ENCODE data around the gene PARN. TPM values are rescaled to one million over a fixed set of nuclear protein-coding genes. Genes with fewer than 3 reads are reported as not detected.

Gene PARN
- total RNA-seq, 2 experiments from 2014 or later = 27.4 to 28.2 TPM

GRCh38 chr16:14618566-14618965, 11.5 kb downstream of the PARN start:
- Mint-ChIP-seq H3K27ac (no peak overlapping the region), H3K4me3 (no peak overlapping the region), H3K9me3 (no peaks in the 10 kb centered on the region), H3K4me1 (ENCODE audit: low read depth) (no peaks in the 10 kb centered on the region), H3K36me3 (ENCODE audit: low read depth) (peaks cover 83% of the 10 kb centered on the region), H3K27me3 (no peaks in the 10 kb centered on the region)
- no peaks in the 10 kb centered on the region for H3K27me3 ChIP-seq (ENCODE audit: control insufficient read depth in 1 of 2, insufficient read depth in 2 of 2, low read length in 2 of 2)
- no peak overlapping the region for H3K4me3 ChIP-seq (ENCODE audit: low read length)
- POLR2A ChIA-PET = no interaction called here
- no peaks in the 10 kb centered on the region for H3K4me1 ChIP-seq (ENCODE audit: insufficient read depth, low read length)
- no peak overlapping the region for H3K27ac ChIP-seq (ENCODE audit: low read depth in 1 of 2, low read length in 2 of 2)
- TF ChIP-seq CTCF (IDR thresholded peaks at IDR 0.05) = no peak
- CTCF ChIA-PET = interaction anchor here (0.7 kb wide), 1 partner anchor 23 kb away, joined by 3 read pairs; no protein-coding TSS in a partner anchor
- H3K36me3 ChIP-seq (ENCODE audit: insufficient read depth, low read length) = peaks cover 70% of the 10 kb centered on the region
- ATAC-seq (ENCODE audit: poor library complexity) = no peak
- no peaks in the 10 kb centered on the region for H3K9me3 ChIP-seq (ENCODE audit: control insufficient read depth in 1 of 2, insufficient read depth in 1 of 2, low read length in 2 of 2)
- DNase-seq = no peak
- intact Hi-C loops (cut with DNase I, micrococcal nuclease) = no loop called here

- CTCF ChIA-PET = no interaction called here
- ATAC-seq (ENCODE audit: poor library complexity) (no peak), DNase-seq (no peak)
- H3K4me3 Mint-ChIP-seq = no peak overlapping the region
- intact Hi-C loops (cut with DNase I, micrococcal nuclease) = no loop called here
- H3K4me1 Mint-ChIP-seq (ENCODE audit: low read depth) = no peaks in the 10 kb centered on the region
- H3K9me3 ChIP-seq (ENCODE audit: control insufficient read depth in 1 of 2, insufficient read depth in 1 of 2, low read length in 2 of 2) = no peaks in the 10 kb centered on the region
- H3K27me3 Mint-ChIP-seq = no peaks in the 10 kb centered on the region
- H3K27ac ChIP-seq (ENCODE audit: low read depth in 1 of 2, low read length in 2 of 2) = no peak overlapping the region
- no peak overlapping the region for H3K27ac Mint-ChIP-seq
- no peak for TF ChIP-seq CTCF (IDR thresholded peaks at IDR 0.05)
- H3K9me3 Mint-ChIP-seq = no peaks in the 10 kb centered on the region
- no peak overlapping the region for H3K4me3 ChIP-seq (ENCODE audit: low read length)
- POLR2A ChIA-PET = no interaction called here
- H3K27me3 ChIP-seq (ENCODE audit: control insufficient read depth in 1 of 2, insufficient read depth in 2 of 2, low read length in 2 of 2) = no peaks in the 10 kb centered on the region
- peaks cover 68% of the 10 kb centered on the region for H3K36me3 ChIP-seq (ENCODE audit: insufficient read depth, low read length)
- H3K4me1 ChIP-seq (ENCODE audit: insufficient read depth, low read length) = no peaks in the 10 kb centered on the region
- H3K36me3 Mint-ChIP-seq (ENCODE audit: low read depth) = peaks cover 77% of the 10 kb centered on the region
These were observed 13.8 kb downstream of the PARN start for GRCh38 chr16:14616280-14616679.

- Mint-ChIP-seq H3K4me1 (ENCODE audit: low read depth) (no peaks in the 10 kb centered on the region), H3K9me3 (no peaks in the 10 kb centered on the region), H3K36me3 (ENCODE audit: low read depth) (peaks cover 85% of the 10 kb centered on the region), H3K27me3 (no peaks in the 10 kb centered on the region), H3K27ac (no peak overlapping the region), H3K4me3 (no peak overlapping the region)
- Histone ChIP-seq H3K27me3 (ENCODE audit: control insufficient read depth in 1 of 2, insufficient read depth in 2 of 2, low read length in 2 of 2) (no peaks in the 10 kb centered on the region), H3K36me3 (ENCODE audit: insufficient read depth, low read length) (peaks cover 74% of the 10 kb centered on the region), H3K4me3 (ENCODE audit: low read length) (no peak overlapping the region), H3K27ac (ENCODE audit: low read depth in 1 of 2, low read length in 2 of 2) (no peak overlapping the region), H3K9me3 (ENCODE audit: control insufficient read depth in 1 of 2, insufficient read depth in 1 of 2, low read length in 2 of 2) (no peaks in the 10 kb centered on the region), H3K4me1 (ENCODE audit: insufficient read depth, low read length) (no peaks in the 10 kb centered on the region)
- no peak for DNase-seq
- ChIA-PET CTCF (no interaction called here), POLR2A (no interaction called here)
- TF ChIP-seq CTCF (IDR thresholded peaks at IDR 0.05) = no peak
- intact Hi-C loops (cut with DNase I, micrococcal nuclease) = no loop called here
- ATAC-seq (ENCODE audit: poor library complexity) = no peak
These were observed 16.1 kb downstream of the PARN start for GRCh38 chr16:14613991-14614390.

Data from CD4-positive, alpha-beta T cell (primary cell).